Right forelimb (tissue), 1 donor: ENCODE data around the gene IL4I1.
"Not testable (repeated sequence)": the region's sequence is repeated elsewhere in the genome, so short reads cannot be mapped to it uniquely, and the experiment has no call there.

ENCODE experiments used
- DNase-seq: peaks from one replicate; pipeline ENCODE4 v3.0.0-alpha.2; 2018

Gene IL4I1

GRCh38 chr19:49896863-49897621 lies at the start of gene IL4I1:
IL4I1 (minus strand) TSS chr19:49896887; CDS start chr19:49896160, 727 bp downstream.
- DNase-seq = no peak

- DNase-seq = no peak
Measured at GRCh38 chr19:49946415-49946814, 49.7 kb upstream of the IL4I1 start.

DNA sequence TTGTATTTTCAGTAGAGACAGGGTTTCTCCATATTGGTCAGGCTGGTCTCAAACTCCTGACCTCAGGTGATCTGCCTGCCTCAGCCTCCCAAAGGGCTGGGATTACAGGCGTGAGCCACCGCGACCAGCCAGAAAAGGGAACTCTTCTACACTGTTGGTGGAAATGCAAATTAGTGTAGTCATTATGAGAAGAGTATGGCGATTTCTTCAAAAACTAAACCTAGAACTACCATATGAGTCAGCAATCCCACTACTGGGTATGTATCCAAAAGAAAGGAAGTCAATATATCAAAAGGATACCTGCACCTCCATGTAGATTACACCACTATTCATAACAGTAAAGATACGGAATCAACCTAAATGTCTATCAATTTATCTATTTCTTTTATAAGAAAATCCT lies 47.9 kb upstream of the IL4I1 start:
- DNase-seq = not testable (repeated sequence)

DNA sequence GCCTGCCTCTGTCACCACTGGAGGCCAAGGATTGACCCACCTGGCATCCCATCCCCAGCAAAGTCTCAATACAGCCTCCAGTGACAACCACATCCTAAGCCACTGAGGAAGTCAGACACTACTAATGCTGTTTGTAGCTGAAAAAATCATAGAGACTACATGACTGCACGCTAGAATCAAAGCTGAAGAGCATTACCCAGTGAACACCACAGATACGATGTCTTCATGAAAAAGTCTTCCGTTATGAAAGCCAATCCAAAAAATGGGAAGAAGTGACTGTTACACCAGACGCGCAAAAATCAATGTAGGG lies 43.8 kb upstream of the IL4I1 start:
- DNase-seq = no peak

- DNase-seq = no peak
Measured at GRCh38 chr19:49939721-49940481, 43.2 kb upstream of the IL4I1 start.

GRCh38 chr19:49938662-49939061 lies 42.0 kb upstream of the IL4I1 start:
- no peak for DNase-seq

DNA sequence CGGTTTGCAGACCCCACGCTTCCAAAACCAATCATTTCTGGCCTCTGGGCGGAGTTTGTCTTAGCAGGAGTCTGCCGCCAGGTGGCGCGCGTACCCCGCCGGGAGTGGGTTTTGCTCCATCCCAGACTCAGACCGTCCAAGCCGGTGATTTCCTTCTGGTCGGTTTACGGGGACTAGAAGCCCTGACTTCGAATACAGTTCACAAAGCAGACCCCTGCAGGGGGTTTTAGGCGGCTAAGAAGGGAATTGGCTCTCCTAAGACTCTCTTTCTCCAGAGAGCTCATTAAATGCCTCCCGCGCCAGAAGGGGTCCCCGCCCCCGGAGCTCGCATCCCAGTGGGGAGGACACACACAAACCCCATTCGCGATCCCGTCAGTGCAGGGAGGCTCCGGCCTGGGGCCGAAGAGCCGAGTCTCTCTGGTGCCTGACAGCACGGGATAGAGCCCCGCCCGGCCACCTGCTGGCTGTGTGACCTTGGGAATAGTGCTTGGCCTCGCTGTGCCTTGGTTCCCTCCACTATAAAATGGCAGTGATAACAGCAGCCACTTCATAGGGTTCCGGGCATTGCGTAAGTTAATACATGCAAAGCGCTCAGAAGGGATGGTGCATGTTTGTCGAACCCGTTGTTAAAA lies 41.2 kb upstream of the IL4I1 start:
- DNase-seq = peak; percentile 89

DNA sequence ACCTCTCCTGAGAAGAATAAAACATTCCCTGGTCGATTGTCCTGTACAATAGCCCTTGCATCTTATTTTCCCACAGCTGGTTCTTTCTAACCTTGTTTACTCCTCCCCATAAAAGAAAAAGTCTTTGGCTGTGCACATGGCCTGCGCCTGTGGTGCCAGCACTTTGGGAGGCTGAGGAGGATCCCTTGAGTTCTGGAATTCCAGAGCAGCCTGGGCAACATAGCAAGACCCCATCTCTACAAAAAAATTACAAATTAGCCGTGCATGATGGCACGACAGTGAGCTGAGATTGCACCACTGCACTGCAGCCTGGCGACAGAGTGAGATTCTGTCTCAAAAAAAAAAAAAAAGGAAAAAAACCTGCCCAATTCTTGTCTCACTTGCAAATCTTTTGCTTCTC lies 39.9 kb upstream of the IL4I1 start:
- DNase-seq = no peak

DNA sequence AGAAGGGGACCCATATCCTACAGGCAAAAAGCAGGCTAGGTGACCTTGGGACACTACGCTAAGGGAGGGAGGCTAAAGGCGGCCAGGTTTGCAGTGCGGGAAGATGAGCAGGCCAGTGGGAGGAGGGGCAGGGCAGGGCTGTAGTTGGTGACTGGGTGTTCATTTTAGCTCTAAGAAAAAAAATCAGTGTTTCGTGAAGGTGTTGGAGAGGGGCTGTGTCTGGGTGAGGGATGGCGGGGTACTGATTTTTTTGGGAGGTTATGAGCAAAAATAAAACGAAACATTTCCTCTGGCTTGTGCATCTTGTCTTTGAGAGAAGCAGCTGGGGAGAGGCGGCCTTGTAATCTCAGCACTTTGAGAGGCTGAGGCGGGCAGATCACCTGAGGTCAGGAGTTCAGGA lies 37.0 kb upstream of the IL4I1 start:
- DNase-seq = no peak

GRCh38 chr19:49932731-49933131 lies 36.0 kb upstream of the IL4I1 start:
- DNase-seq = no peak

- DNase-seq = no peak
Measured at GRCh38 chr19:49932041-49932451, 35.4 kb upstream of the IL4I1 start.

DNA sequence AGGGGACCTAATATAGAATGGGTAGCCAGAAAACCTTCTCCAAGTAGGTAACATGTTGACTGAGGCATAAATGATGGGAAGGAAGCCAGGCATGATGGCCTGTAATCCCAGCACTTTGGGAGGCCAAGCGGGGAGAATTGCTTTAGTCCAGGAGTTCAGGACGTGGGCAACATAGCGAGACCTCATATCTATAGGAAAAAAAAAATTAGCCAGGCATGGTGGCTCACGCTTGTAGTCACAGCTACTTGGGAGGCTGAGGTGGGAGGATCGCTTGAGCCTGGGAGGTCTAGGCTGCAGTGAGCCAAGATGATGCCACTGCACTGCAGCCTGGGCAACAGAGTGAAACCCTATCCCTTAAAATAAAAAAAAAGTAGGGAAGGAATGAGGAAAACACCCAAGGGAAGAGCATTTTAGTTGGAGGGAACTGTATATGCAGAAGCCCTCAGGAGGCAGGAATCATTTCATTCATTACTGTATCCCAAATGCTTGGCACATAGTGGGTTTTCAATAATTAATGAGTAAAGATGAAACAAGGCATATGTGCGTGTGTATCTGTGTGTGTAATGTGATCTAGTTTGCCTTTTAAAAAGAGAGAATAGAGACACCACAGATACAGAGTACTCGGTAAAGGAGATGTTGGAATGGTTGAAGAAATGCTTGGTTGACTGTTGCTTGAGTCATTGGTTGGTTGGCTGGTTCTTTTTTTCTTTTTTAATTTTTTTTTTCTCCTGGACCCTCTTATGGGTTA lies 34.8 kb upstream of the IL4I1 start:
- no peak for DNase-seq

DNA sequence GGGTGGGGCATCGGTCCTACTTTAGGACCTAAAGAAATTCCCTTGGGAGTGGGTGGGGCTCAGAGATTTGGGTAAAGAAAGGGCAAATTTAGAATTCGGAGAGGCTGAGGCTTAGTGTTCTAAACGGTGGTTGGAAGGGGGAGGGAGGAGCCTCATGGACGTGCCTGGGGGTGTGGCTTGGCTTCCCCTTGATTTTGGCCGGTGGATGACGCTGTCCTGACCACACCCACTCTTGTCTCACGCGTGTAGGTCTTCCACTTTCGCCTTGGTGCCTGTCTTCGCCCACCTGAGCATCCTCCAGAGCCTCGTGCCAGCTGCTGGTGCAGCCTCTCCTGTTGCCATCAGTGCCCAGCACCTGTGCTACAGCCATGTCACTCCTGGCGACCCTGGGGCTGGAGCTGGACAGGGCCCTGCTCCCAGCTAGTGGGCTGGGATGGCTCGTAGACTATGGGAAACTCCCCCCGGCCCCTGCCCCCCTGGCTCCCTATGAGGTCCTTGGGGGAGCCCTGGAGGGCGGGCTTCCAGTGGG lies 33.9 kb upstream of the IL4I1 start:
- DNase-seq = no peak

- DNase-seq = peak; percentile 93
Measured at GRCh38 chr19:49929611-49930482, 33.2 kb upstream of the IL4I1 start.

GRCh38 chr19:49929121-49929610 lies 32.5 kb upstream of the IL4I1 start, which contains the start of the genes ATF5 and NUP62:
ATF5 (plus strand) TSS chr19:49929205; CDS start chr19:49930851, 1,646 bp downstream.
NUP62 (minus strand) TSS chr19:49929504; CDS start chr19:49909807, 19,697 bp downstream.
- peak; percentile 95 for DNase-seq

DNA sequence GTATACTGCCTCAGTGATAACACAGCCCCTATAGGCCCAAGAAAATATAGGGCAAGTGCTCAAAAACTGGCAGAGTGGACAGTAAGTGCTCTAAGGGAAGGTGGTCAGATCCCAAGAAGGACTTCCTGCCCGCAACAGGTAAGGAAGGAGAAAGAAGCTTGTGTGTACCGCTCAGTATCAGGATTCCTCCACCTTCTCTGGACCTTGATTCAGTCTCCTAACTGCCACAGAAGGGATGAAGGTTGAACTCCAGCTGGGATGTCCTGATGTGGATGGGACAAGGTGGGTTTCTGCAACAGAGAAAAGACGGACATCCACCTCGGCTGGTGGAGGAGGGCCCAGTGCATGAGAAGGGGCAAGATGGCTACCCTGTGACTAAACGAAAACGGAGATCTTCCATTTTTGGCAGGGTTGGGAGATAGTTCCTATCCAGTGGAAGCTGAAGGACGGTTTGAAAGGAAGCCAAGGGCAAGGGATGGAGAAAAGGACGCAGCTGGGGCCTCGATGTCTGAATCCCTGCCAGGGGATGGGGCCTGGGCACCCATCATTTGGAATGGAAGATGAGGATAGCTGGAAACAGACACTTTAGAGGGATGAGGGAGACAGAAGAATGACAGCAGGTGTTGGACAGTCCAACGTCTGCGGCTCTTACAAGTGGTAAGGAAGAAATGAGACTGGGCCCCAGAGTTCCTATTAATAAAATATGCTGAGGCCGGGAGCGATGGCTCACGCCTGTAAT lies 31.0 kb upstream of the IL4I1 start:
- no peak for DNase-seq

DNA sequence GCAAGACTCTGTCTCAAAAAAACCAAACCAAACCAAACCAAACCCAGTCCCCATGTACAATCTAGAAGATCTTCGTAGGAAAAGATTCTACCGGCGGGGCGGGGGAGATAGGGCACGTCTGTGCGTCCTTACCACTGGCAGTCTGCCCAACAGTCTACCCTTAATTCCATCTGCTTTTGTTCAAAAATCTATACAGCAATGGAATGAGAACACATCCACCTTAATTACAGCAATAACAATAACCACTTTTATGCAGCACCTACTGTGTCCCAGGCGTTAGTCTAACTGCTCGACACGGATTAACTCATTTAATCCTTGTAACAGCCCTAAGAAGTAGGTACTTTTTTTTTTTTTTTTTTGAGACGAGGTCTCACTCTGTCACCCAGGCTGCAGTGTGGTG lies 29.8 kb upstream of the IL4I1 start:
- DNase-seq = no peak

GRCh38 chr19:49925486-49925885 lies 28.8 kb upstream of the IL4I1 start:
- no peak for DNase-seq

GRCh38 chr19:49924881-49925210 lies 28.2 kb upstream of the IL4I1 start:
- not testable (repeated sequence) for DNase-seq

DNA sequence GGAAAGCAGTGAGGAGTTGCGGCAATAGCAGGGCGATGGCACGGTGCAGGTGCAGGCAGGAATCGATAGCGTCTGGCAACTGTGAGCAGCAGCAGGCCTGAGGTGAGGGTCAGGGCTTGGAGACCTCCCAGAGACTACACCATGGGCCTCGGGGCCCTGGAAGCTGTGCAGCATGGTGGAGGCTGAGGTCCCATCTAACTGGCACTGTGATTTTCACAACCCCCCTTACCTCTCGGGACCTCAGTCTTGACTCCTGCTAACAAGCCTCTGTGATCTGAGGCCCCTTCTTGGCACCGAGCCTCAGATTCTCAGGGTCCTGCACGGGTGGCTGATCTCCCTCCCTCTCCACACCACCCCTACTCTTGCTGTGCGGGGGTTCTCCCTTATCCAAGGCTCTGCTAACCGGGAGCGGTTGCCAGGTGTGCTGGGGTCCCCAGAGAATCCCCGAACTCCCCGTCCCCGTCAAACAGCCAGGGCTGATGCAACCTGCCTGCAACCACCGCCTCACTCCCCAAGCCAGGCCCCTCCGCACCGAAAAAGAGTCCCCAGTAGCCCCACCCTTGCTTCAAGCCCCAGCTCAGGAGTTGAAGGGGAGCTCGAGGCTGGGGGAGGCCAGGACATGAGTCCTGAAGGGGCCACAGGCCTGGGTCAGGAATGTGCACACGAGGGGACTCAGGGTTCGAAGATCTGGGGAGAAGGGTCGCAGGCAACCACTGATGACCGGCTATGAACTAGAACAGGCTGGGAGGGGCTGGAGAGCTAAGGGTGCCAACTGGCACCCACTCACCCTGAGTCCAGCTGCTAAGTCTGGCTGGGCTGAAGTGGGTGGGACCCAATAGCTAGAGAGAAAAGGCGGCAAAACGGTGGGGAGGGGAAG lies 27.6 kb upstream of the IL4I1 start:
- no peak for DNase-seq
